Naive thymus-derived CD4-positive, alpha-beta T cell (primary cell): ENCODE results near the gene THOP1. TPM values are rescaled to one million over a fixed set of nuclear protein-coding genes. Genes with fewer than 3 reads are reported as not detected.

Source experiments
- ATAC-seq: fragments of 150-1000 bp; cut with Tn5 transposase; 2 replicates; pipeline ENCODE4 v1.10.0; 2021; ENCODE audit warnings: mild to moderate bottlenecking, moderate library complexity
- CTCF ChIA-PET: fragments of 350-600 bp; sonication (Branson Sonifier 250); formaldehyde crosslinking; loops from one replicate; lab custom pipeline; 2021; ENCODE audit warnings: antibody characterized with exemption; lab: Charles Lee
- POLR2A ChIA-PET: fragments of 350-600 bp; sonication (Branson Sonifier 250); formaldehyde crosslinking; loops from one replicate; lab custom pipeline; 2021; ENCODE audit warnings: antibody characterized with exemption, inconsistent platforms; lab: Charles Lee
- DNase-seq, 9 donors: peaks; one replicate each; pipeline versions ENCODE4 v3.0.0 to v3.0.0-alpha.2; 2020 to 2022; ENCODE audit warnings: mixed read lengths in 1 of 9
- H3K27ac ChIP-seq: one replicate; pipeline ENCODE4 v1.7.0; 2013; ENCODE audit warnings: mild to moderate bottlenecking, low read depth, low read length, moderate library complexity
- H3K27me3 ChIP-seq, 2 donors: one replicate each; pipeline ENCODE4 v1.7.0; 2013; ENCODE audit warnings: low read length in 2 of 2, mild to moderate bottlenecking in 2 of 2, moderate library complexity in 2 of 2; ENCODE audit not compliant: control insufficient read depth in 2 of 2, insufficient read depth in 2 of 2
- H3K36me3 ChIP-seq, 3 experiments: 1 replicate in 2 of 3; 2 replicates in 1 of 3; pipeline ENCODE4 v1.7.0; 2013; ENCODE audit warnings: low read length in 3 of 3, mild to moderate bottlenecking in 3 of 3, moderate library complexity in 1 of 3; ENCODE audit not compliant: insufficient read depth in 3 of 3, control insufficient read depth in 2 of 3
- H3K4me1 ChIP-seq, 2 donors: one replicate each; pipeline ENCODE4 v1.7.0; 2013; ENCODE audit warnings: low read length in 2 of 2, mild to moderate bottlenecking in 2 of 2, moderate library complexity in 1 of 2; ENCODE audit not compliant: control insufficient read depth in 2 of 2, insufficient read depth in 2 of 2
- H3K4me3 ChIP-seq: 2 replicates; pipeline ENCODE4 v1.7.0; 2013; ENCODE audit warnings: mild to moderate bottlenecking, low read length
- H3K9me3 ChIP-seq, 3 experiments: 1 replicate in 2 of 3; 2 replicates in 1 of 3; pipeline ENCODE4 v1.7.0; 2013; ENCODE audit warnings: low read length in 3 of 3; ENCODE audit not compliant: control insufficient read depth in 2 of 3
- H3K27ac Mint-ChIP-seq, 9 donors: one replicate each; pipeline ENCODE4 v1.8.0; 2020 to 2022; ENCODE audit warnings: mixed read lengths in 9 of 9, mild to moderate bottlenecking in 8 of 9, moderate library complexity in 5 of 9, inconsistent platforms in 2 of 9
- H3K27me3 Mint-ChIP-seq, 5 donors: one replicate each; pipeline ENCODE4 v1.8.0; 2021 to 2022; ENCODE audit warnings: mixed read lengths in 5 of 5, mild to moderate bottlenecking in 1 of 5
- H3K36me3 Mint-ChIP-seq, 5 donors: one replicate each; pipeline ENCODE4 v1.8.0; 2020 to 2022; ENCODE audit warnings: mixed read lengths in 5 of 5, mild to moderate bottlenecking in 3 of 5, inconsistent platforms in 1 of 5
- H3K4me1 Mint-ChIP-seq, 7 donors: one replicate each; pipeline ENCODE4 v1.8.0; 2020 to 2022; ENCODE audit warnings: mixed read lengths in 7 of 7, mild to moderate bottlenecking in 3 of 7, inconsistent platforms in 1 of 7
- H3K4me3 Mint-ChIP-seq, 10 donors: one replicate each; pipeline ENCODE4 v1.8.0; 2020 to 2022; ENCODE audit warnings: mild to moderate bottlenecking in 10 of 10, mixed read lengths in 10 of 10, moderate library complexity in 6 of 10, inconsistent platforms in 2 of 10
- H3K9me3 Mint-ChIP-seq, 11 donors: one replicate each; pipeline ENCODE4 v1.8.0; 2020 to 2022; ENCODE audit warnings: mixed read lengths in 11 of 11, mild to moderate bottlenecking in 4 of 11, inconsistent platforms in 1 of 11, moderate library complexity in 1 of 11
- intact Hi-C, 2 donors: fragments of 100-400 bp; cut with micrococcal nuclease; formaldehyde crosslinking; loops; one replicate each; pipeline ENCODE4 v1.15.1; 2023
- polyA plus RNA-seq, 2 donors: library from polyadenylated mRNA; unstranded; fragments of 300-500 nt; fragmentation: Illumina TruSeq; gene quantifications; one replicate each; pipeline ENCODE4 v1.2.3, GENCODE V29; 2021
- total RNA-seq, 6 experiments: library from RNA in 5 of 6; stranded (reverse) in 5 of 6; gene quantifications; 1 replicate in 5 of 6; 2 replicates in 1 of 6; pipeline ENCODE4 v1.2.3 and lab custom pipeline; 2021 to 2026

Gene THOP1
- total and polyA plus RNA-seq, 7 experiments from 2014 or later, result 26.4 to 98.2 (median 29.7) TPM

GRCh38 chr19:2755811-2756210, 29.5 kb upstream of the THOP1 start:
- CTCF ChIA-PET, result interaction anchor here (0.6 kb wide), 1 partner anchor 973 kb away, joined by 3 read pairs; no protein-coding TSS in a partner anchor
- Mint-ChIP-seq H3K27me3 (no peaks in the 10 kb centered on the region), H3K9me3 (no peaks in the 10 kb centered on the region), H3K27ac (no peak overlapping the region), H3K4me1 (peaks cover 0 to 2% (median 0%) of the 10 kb centered on the region in 7 donors), H3K4me3 (no peak overlapping the region), H3K36me3 (peaks cover 0 to 20% (median 6%) of the 10 kb centered on the region in 5 donors)
- Histone ChIP-seq H3K4me1 (no peaks in the 10 kb centered on the region), H3K4me3 (no peak overlapping the region), H3K27me3 (no peaks in the 10 kb centered on the region), H3K36me3 (peaks cover 0 to 54% (median 0%) of the 10 kb centered on the region in 3 experiments), H3K9me3 (no peaks in the 10 kb centered on the region), H3K27ac (no peak overlapping the region)
- intact Hi-C loops, result no loop called here
- DNase-seq, result no peak
- POLR2A ChIA-PET, result interaction anchor here (0.6 kb wide), 1 partner anchor 40 kb away, joined by 3 read pairs; no protein-coding TSS in a partner anchor
- no peak for ATAC-seq

- ChIA-PET CTCF (interaction anchor here (0.6 kb wide), 1 partner anchor 974 kb away, joined by 3 read pairs; no protein-coding TSS in a partner anchor), POLR2A (no interaction called here)
- DNase-seq (no peak), ATAC-seq (no peak)
- Mint-ChIP-seq H3K27ac (no peak overlapping the region), H3K4me3 (no peak overlapping the region), H3K9me3 (no peaks in the 10 kb centered on the region), H3K27me3 (no peaks in the 10 kb centered on the region), H3K36me3 (peaks cover 0 to 20% (median 6%) of the 10 kb centered on the region in 5 donors), H3K4me1 (peaks cover 0 to 2% (median 0%) of the 10 kb centered on the region in 7 donors)
- Histone ChIP-seq H3K4me3 (no peak overlapping the region), H3K27me3 (no peaks in the 10 kb centered on the region), H3K36me3 (peaks cover 0 to 61% (median 0%) of the 10 kb centered on the region in 3 experiments), H3K4me1 (no peaks in the 10 kb centered on the region), H3K27ac (no peak overlapping the region), H3K9me3 (no peaks in the 10 kb centered on the region)
- intact Hi-C loops, result no loop called here
Observed at GRCh38 chr19:2756477-2756876, 28.8 kb upstream of the THOP1 start.

- H3K36me3 ChIP-seq, result peaks cover 0 to 68% (median 0%) of the 10 kb centered on the region in 3 experiments
- no peaks in the 10 kb centered on the region for H3K27me3 Mint-ChIP-seq
- no peaks in the 10 kb centered on the region for H3K9me3 Mint-ChIP-seq
- H3K27ac Mint-ChIP-seq, result no peak overlapping the region
- H3K4me1 ChIP-seq, result no peaks in the 10 kb centered on the region
- no peak overlapping the region for H3K27ac ChIP-seq
- no peaks in the 10 kb centered on the region for H3K9me3 ChIP-seq
- H3K36me3 Mint-ChIP-seq, result peaks cover 0 to 20% (median 7%) of the 10 kb centered on the region in 5 donors
- ATAC-seq, result no peak
- peaks cover 0 to 2% (median 0%) of the 10 kb centered on the region in 7 donors for H3K4me1 Mint-ChIP-seq
- ChIA-PET POLR2A (no interaction called here), CTCF (interaction anchor here (0.6 kb wide), 1 partner anchor 945 kb away, joined by 3 read pairs; the partner anchor contains the start of gene ATP8B3)
- intact Hi-C loops, result no loop called here
- no peaks in the 10 kb centered on the region for H3K27me3 ChIP-seq
- no peak for DNase-seq
- no peak overlapping the region for H3K4me3 ChIP-seq
- no peak overlapping the region for H3K4me3 Mint-ChIP-seq
Observed at GRCh38 chr19:2756921-2757881, 28.1 kb upstream of the THOP1 start.

GRCh38 chr19:2758601-2759313, 26.5 kb upstream of the THOP1 start:
- intact Hi-C loops, result no loop called here
- Histone ChIP-seq H3K4me1 (no peaks in the 10 kb centered on the region), H3K4me3 (no peak overlapping the region), H3K36me3 (peaks cover 0 to 84% (median 0%) of the 10 kb centered on the region in 3 experiments), H3K27ac (no peak overlapping the region), H3K27me3 (no peaks in the 10 kb centered on the region), H3K9me3 (no peaks in the 10 kb centered on the region)
- no peak for DNase-seq
- Mint-ChIP-seq H3K27me3 (no peaks in the 10 kb centered on the region), H3K36me3 (peaks cover 0 to 20% (median 7%) of the 10 kb centered on the region in 5 donors), H3K4me1 (peaks cover 0 to 2% (median 0%) of the 10 kb centered on the region in 7 donors), H3K27ac (peak overlapping the region in 1 of 9 donors; percentile 19), H3K9me3 (no peaks in the 10 kb centered on the region), H3K4me3 (no peak overlapping the region)
- no peak for ATAC-seq
- CTCF ChIA-PET, result no interaction called here
- POLR2A ChIA-PET, result no interaction called here

GRCh38 chr19:2759362-2759761, 25.9 kb upstream of the THOP1 start:
- Histone ChIP-seq H3K4me1 (no peaks in the 10 kb centered on the region), H3K4me3 (no peak overlapping the region), H3K27me3 (no peaks in the 10 kb centered on the region), H3K36me3 (peaks cover 0 to 86% (median 0%) of the 10 kb centered on the region in 3 experiments), H3K27ac (no peak overlapping the region), H3K9me3 (no peaks in the 10 kb centered on the region)
- Mint-ChIP-seq H3K27ac (peak overlapping the region in 1 of 9 donors; percentile 19), H3K9me3 (no peaks in the 10 kb centered on the region), H3K4me1 (peaks cover 0 to 2% (median 0%) of the 10 kb centered on the region in 7 donors), H3K4me3 (no peak overlapping the region), H3K27me3 (no peaks in the 10 kb centered on the region), H3K36me3 (peaks cover 0 to 20% (median 7%) of the 10 kb centered on the region in 5 donors)
- ATAC-seq (no peak), DNase-seq (no peak)
- POLR2A ChIA-PET, result no interaction called here
- CTCF ChIA-PET, result no interaction called here
- intact Hi-C loops, result no loop called here

- peaks cover 0 to 2% (median 0%) of the 10 kb centered on the region in 7 donors for H3K4me1 Mint-ChIP-seq
- no peaks in the 10 kb centered on the region for H3K9me3 Mint-ChIP-seq
- ATAC-seq, result no peak
- H3K36me3 Mint-ChIP-seq, result peaks cover 0 to 21% (median 7%) of the 10 kb centered on the region in 5 donors
- no peak overlapping the region for H3K27ac Mint-ChIP-seq
- H3K4me1 ChIP-seq, result no peaks in the 10 kb centered on the region
- H3K27ac ChIP-seq, result no peak overlapping the region
- CTCF ChIA-PET, result interaction anchor here (0.6 kb wide), 1 partner anchor 75 kb away, joined by 3 read pairs; no protein-coding TSS in a partner anchor
- no peaks in the 10 kb centered on the region for H3K27me3 Mint-ChIP-seq
- intact Hi-C loops, result no loop called here
- peaks cover 0 to 85% (median 0%) of the 10 kb centered on the region in 3 experiments for H3K36me3 ChIP-seq
- no peaks in the 10 kb centered on the region for H3K27me3 ChIP-seq
- DNase-seq, result no peak
- H3K9me3 ChIP-seq, result no peaks in the 10 kb centered on the region
- POLR2A ChIA-PET, result no interaction called here
- H3K4me3 ChIP-seq, result no peak overlapping the region
- H3K4me3 Mint-ChIP-seq, result no peak overlapping the region
Observed at GRCh38 chr19:2759965-2760364, 25.3 kb upstream of the THOP1 start.
